Endothelial cell (in vitro differentiated cells): Measurements from ENCODE around the gene TFPT. TPM values are rescaled to one million over a fixed set of nuclear protein-coding genes. Genes with fewer than 3 reads are reported as not detected.

Experiments
- total RNA-seq: library from RNA; stranded (reverse); fragmentation: NEBNext Ultra II Directional; extraction: Animal tissue kit (Norgen Biotek cat#: 25700); gene quantifications from one replicate; pipeline ENCODE4 v1.2.1, GENCODE V29; 2021; ENCODE audit not compliant: unreplicated experiment

Gene TFPT
- total RNA-seq, 1 donor from 2014 or later, result 24.8 TPM

Other genes starting within 250 kb of the TFPT start
- 123 TPM for gene MYADM, start 247.8 kb downstream of the TFPT start, total RNA-seq
- gene PRKCG, start 233.5 kb downstream of the TFPT start, total RNA-seq, result 0.92 TPM
- 0.51 TPM for gene CACNG7, start 206.4 kb downstream of the TFPT start, total RNA-seq
- gene CACNG8, start 152.7 kb downstream of the TFPT start, total RNA-seq, result 12.9 TPM
- 0.21 TPM for gene CACNG6, start 124.0 kb downstream of the TFPT start, total RNA-seq
- 2.2 TPM for gene VSTM1, start 51.8 kb downstream of the TFPT start, total RNA-seq
- gene TARM1, start 34.3 kb downstream of the TFPT start, total RNA-seq, result not detected
- gene OSCAR, start 14.9 kb downstream of the TFPT start, total RNA-seq, result 0.21 TPM
- 126 TPM for gene NDUFA3, start 12.8 kb downstream of the TFPT start, total RNA-seq
- gene PRPF31, start 97 bp upstream of the TFPT start, total RNA-seq, result 71.7 TPM
- 62.2 TPM for gene CNOT3, start 22.1 kb upstream of the TFPT start, total RNA-seq
- 3.4 TPM for gene LENG1, start 44.1 kb upstream of the TFPT start, total RNA-seq
- gene TMC4, start 57.5 kb upstream of the TFPT start, total RNA-seq, result 2.6 TPM
- gene MBOAT7, start 73.9 kb upstream of the TFPT start, total RNA-seq, result 203 TPM
- gene TSEN34, start 75.7 kb upstream of the TFPT start, total RNA-seq, result 27.8 TPM
- 1,195 TPM for gene RPS9, start 85.2 kb upstream of the TFPT start, total RNA-seq
- not detected for gene LILRB3, start 107.3 kb upstream of the TFPT start, total RNA-seq
- gene LILRA6, start 127.1 kb upstream of the TFPT start, total RNA-seq, result not detected
- not detected for gene LILRB5, start 141.6 kb upstream of the TFPT start, total RNA-seq
- gene LILRB2, start 165.5 kb upstream of the TFPT start, total RNA-seq, result not detected
- not detected for gene LILRA5, start 197.5 kb upstream of the TFPT start, total RNA-seq
- not detected for gene LILRA4, start 223.5 kb upstream of the TFPT start, total RNA-seq
- gene LAIR1, start 249.3 kb upstream of the TFPT start, total RNA-seq, result 2.1 TPM